PC-3 (cell line): ENCODE data around the gene SLMAP. TPM values are rescaled to one million over a fixed set of nuclear protein-coding genes. Genes with fewer than 3 reads are reported as not detected.
A peak's percentile ranks its signal among the peaks of the same experiment; 100 is the strongest.

Experiments used
- ATAC-seq: fragments of 200-7000 bp; cut with Tn5 transposase; 2 replicates; pipeline ENCODE4 v1.9.1; 2020; ENCODE audit warnings: mild to moderate bottlenecking, moderate library complexity
- BruUV-seq: library from RNA; stranded (reverse); fragments of 400-500 nt; replicated peaks from 2 replicates; lab custom pipeline; 2021; lab: Mats Ljungman, UMichigan
- CTCF ChIA-PET: fragments of 300-600 bp; sonication (Branson Sonifier 250); formaldehyde crosslinking; loops from one replicate; lab custom pipeline; 2022; ENCODE audit warnings: antibody characterized with exemption; lab: Charles Lee
- POLR2A ChIA-PET: fragments of 300-600 bp; sonication (Branson Sonifier 250); formaldehyde crosslinking; loops from one replicate; lab custom pipeline; 2022; ENCODE audit warnings: antibody characterized with exemption; ENCODE audit not compliant: unreplicated experiment; lab: Charles Lee
- DNase-seq: peaks from one replicate; pipeline ENCODE4 v3.0.0-alpha.2; 2015
- H2AFZ ChIP-seq: fragments of 300-600 bp; sonication (generic); 2 replicates; pipeline ENCODE4 v1.6.0; 2016; ENCODE audit warnings: antibody characterized with exemption, low read length
- H3F3A ChIP-seq: fragments of 300-600 bp; sonication (generic); one replicate; pipeline ENCODE4 v1.6.0; 2017; ENCODE audit warnings: antibody characterized with exemption, low read length, control low read depth, mild to moderate bottlenecking; ENCODE audit not compliant: unreplicated experiment
- H3K27ac ChIP-seq: fragments of 300-600 bp; sonication (generic); 2 replicates; pipeline ENCODE4 v1.5.1; 2016; ENCODE audit warnings: mild to moderate bottlenecking, low read length
- H3K27me3 ChIP-seq: fragments of 300-600 bp; sonication (generic); 2 replicates; pipeline ENCODE4 v1.6.1; 2016; ENCODE audit warnings: low read length, mixed read lengths
- H3K36me3 ChIP-seq: fragments of 300-600 bp; sonication (generic); 2 replicates; pipeline ENCODE4 v1.6.1; 2016; ENCODE audit warnings: low read depth, mixed run types, low read length, mixed read lengths
- H3K4me1 ChIP-seq: fragments of 300-600 bp; sonication (generic); 2 replicates; pipeline ENCODE4 v1.5.1; 2016; ENCODE audit warnings: low read length; ENCODE audit not compliant: insufficient read depth
- H3K4me2 ChIP-seq: fragments of 300-600 bp; sonication (generic); 2 replicates; pipeline ENCODE4 v1.6.0; 2016; ENCODE audit warnings: low read length
- H3K4me3 ChIP-seq: fragments of 300-600 bp; sonication (generic); 2 replicates; pipeline ENCODE4 v1.5.1; 2016; ENCODE audit warnings: mild to moderate bottlenecking, low read length, mixed read lengths
- H3K79me2 ChIP-seq: fragments of 300-600 bp; sonication (generic); 2 replicates; pipeline ENCODE4 v1.6.1; 2017; ENCODE audit warnings: low read length, mixed read lengths
- H3K9ac ChIP-seq: fragments of 300-600 bp; sonication (generic); 2 replicates; pipeline ENCODE4 v1.6.0; 2016; ENCODE audit warnings: mild to moderate bottlenecking, low read length
- H3K9me2 ChIP-seq: fragments of 300-600 bp; sonication (generic); replicated peaks from 2 replicates; pipeline ENCODE4 v1.6.1; 2016; ENCODE audit warnings: mixed run types, low read length, mixed read lengths
- H3K9me3 ChIP-seq: fragments of 300-600 bp; sonication (generic); 2 replicates; pipeline ENCODE4 v1.6.1; 2016; ENCODE audit warnings: low read length, mixed read lengths
- H4K20me1 ChIP-seq: fragments of 300-600 bp; sonication (generic); 2 replicates; pipeline ENCODE4 v1.6.1; 2016; ENCODE audit warnings: low read length, mixed read lengths
- EZH2 ChIP-seq: fragments of 300-600 bp; sonication (generic); IDR thresholded peaks from one replicate; pipeline ENCODE4 v1.6.1; 2017; ENCODE audit warnings: antibody characterized with exemption, mild to moderate bottlenecking, low read length; ENCODE audit not compliant: unreplicated experiment
- EZH2phosphoT487 ChIP-seq: fragments of 300-600 bp; sonication (generic); IDR thresholded peaks from 2 replicates; pipeline ENCODE4 v1.6.1; 2018; ENCODE audit warnings: mild to moderate bottlenecking, antibody characterized with exemption, low read length, borderline replicate concordance
- intact Hi-C: fragments of 100-400 bp; cut with micrococcal nuclease; formaldehyde crosslinking; loops from 2 replicates; pipeline ENCODE4 v1.9.0; 2023
- total RNA-seq: library from RNA; depleted of rRNA; stranded (reverse); fragments of >200 nt; gene quantifications from 2 replicates; pipeline ENCODE4 v1.2.3, GENCODE V29; 2014
- TF ChIP-seq, protein P1 (sequence below): fragments of 300-600 bp; sonication (generic); conservative IDR thresholded peaks from 2 replicates; pipeline ENCODE4 v1.5.1; 2017; ENCODE audit warnings: antibody characterized with exemption, low read depth, mild to moderate bottlenecking, low read length

SLMAP gene
- total RNA-seq, 1 experiment from 2014 or later = 60.0 TPM

GRCh38 chr3:57810471-57811137 lies 54.5 kb downstream of the SLMAP start:
- intact Hi-C loops = no loop called here
- Histone ChIP-seq H3K4me2 (no peak overlapping the region), H3K4me3 (no peak overlapping the region), H3K9me3 (no peaks in the 10 kb centered on the region), H3K79me2 (peaks cover 97% of the 10 kb centered on the region), H2AFZ (no peak overlapping the region), H3K4me1 (peaks cover 5% of the 10 kb centered on the region), H3K27me3 (no peaks in the 10 kb centered on the region), H3K36me3 (no peaks in the 10 kb centered on the region), H3F3A (no peaks in the 10 kb centered on the region), H4K20me1 (peaks cover 26% of the 10 kb centered on the region; the same call in 1 of the 2 replicates), H3K27ac (no peak overlapping the region), H3K9ac (no peak overlapping the region), H3K9me2 (no peaks in the 10 kb centered on the region)
- no peak for DNase-seq
- no peak for TF ChIP-seq EZH2
- TF ChIP-seq, protein P1, sequence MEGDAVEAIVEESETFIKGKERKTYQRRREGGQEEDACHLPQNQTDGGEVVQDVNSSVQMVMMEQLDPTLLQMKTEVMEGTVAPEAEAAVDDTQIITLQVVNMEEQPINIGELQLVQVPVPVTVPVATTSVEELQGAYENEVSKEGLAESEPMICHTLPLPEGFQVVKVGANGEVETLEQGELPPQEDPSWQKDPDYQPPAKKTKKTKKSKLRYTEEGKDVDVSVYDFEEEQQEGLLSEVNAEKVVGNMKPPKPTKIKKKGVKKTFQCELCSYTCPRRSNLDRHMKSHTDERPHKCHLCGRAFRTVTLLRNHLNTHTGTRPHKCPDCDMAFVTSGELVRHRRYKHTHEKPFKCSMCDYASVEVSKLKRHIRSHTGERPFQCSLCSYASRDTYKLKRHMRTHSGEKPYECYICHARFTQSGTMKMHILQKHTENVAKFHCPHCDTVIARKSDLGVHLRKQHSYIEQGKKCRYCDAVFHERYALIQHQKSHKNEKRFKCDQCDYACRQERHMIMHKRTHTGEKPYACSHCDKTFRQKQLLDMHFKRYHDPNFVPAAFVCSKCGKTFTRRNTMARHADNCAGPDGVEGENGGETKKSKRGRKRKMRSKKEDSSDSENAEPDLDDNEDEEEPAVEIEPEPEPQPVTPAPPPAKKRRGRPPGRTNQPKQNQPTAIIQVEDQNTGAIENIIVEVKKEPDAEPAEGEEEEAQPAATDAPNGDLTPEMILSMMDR = no peak
- TF ChIP-seq EZH2phosphoT487 = no peak
- ChIA-PET CTCF (no interaction called here), POLR2A (no interaction called here)
- no peak for ATAC-seq
- no TSS peak for BruUV-seq

DNA sequence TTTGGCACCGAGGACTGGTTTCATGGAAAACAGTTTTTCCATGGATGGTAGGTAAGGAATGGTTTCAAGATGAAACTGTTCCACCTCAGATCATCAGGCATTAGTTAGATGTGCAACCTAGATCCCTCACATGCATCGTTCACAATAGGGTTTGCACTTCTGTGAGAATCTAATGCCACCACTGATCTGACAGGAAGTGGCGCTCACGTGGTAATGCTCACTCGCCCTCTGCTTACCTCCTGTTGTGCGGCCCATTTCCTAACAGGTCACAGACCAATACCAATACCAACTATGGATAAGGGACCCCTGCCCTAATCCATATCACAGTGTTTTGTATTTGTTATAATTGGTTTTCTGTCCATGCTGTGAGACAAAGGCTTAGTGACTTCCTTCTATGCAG lies 58.9 kb downstream of the SLMAP start:
- peaks cover 30% of the 10 kb centered on the region for H4K20me1 ChIP-seq
- H3K4me2 ChIP-seq = no peak overlapping the region
- H3K79me2 ChIP-seq = peaks cover 98% of the 10 kb centered on the region
- no peaks in the 10 kb centered on the region for H3K9me2 ChIP-seq
- H2AFZ ChIP-seq = no peak overlapping the region
- H3K4me1 ChIP-seq = peaks cover 29% of the 10 kb centered on the region
- ChIA-PET CTCF (no interaction called here), POLR2A (no interaction called here)
- peaks cover 6% of the 10 kb centered on the region for H3F3A ChIP-seq
- DNase-seq (no peak), ATAC-seq (no peak)
- no peak overlapping the region for H3K9ac ChIP-seq
- no TSS peak for BruUV-seq
- no peaks in the 10 kb centered on the region for H3K9me3 ChIP-seq
- TF ChIP-seq EZH2 (no peak), EZH2phosphoT487 (no peak)
- TF ChIP-seq, protein P1 = no peak
- H3K27me3 ChIP-seq = no peaks in the 10 kb centered on the region
- no peaks in the 10 kb centered on the region for H3K36me3 ChIP-seq
- intact Hi-C loops = no loop called here
- H3K4me3 ChIP-seq = no peak overlapping the region
- no peak overlapping the region for H3K27ac ChIP-seq

DNA sequence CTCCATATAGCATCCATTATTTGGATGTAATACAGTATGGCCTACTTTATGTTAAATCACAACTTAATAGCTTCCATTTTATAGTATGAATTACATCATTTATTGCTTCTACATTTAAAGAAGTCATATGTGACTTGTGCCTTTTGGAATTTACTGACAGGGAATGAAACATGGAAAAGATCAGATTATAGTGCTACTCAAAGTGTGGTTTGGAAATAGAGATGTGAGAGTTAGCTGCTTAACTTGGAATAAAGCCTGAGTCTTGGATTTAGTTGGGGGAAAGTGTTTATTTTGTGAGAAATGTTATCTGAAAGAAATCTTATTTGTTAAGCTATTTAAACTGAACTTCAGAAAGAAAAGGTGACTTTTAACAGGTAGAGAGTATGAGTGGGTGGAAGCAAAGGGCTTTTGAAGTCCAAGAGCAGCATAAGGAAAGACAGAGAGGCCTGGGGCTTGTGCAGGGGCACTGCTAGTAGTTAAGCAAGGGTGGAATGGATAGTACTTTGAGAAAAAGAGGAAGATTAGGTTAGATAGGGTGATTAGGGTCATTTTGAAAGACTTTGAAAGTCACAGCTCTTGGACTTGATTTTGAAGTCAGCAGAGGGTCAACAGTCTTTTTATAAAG lies 60.5 kb downstream of the SLMAP start:
- ATAC-seq = peak; percentile 82
- intact Hi-C loops = no loop called here
- H3K4me1 ChIP-seq = peaks cover 29% of the 10 kb centered on the region
- TF ChIP-seq EZH2 (no peak), EZH2phosphoT487 (no peak)
- TF ChIP-seq, protein P1 = no peak
- H4K20me1 ChIP-seq = peaks cover 23% of the 10 kb centered on the region
- DNase-seq = peak; percentile 58
- no peak overlapping the region for H3K4me3 ChIP-seq
- no peaks in the 10 kb centered on the region for H3K27me3 ChIP-seq
- no peaks in the 10 kb centered on the region for H3K9me3 ChIP-seq
- ChIA-PET CTCF (interaction anchor here (0.6 to 0.8 kb wide), 3 partner anchors 9 to 62 kb away, joined by 3 to 6 read pairs (median 3); partner anchors contain the start of gene SLMAP), POLR2A (no interaction called here)
- H3K27ac ChIP-seq = peak overlapping the region; percentile 30; the same call in 1 of the 2 replicates
- H3K4me2 ChIP-seq = peak overlapping the region; percentile 2
- no peak overlapping the region for H2AFZ ChIP-seq
- no peaks in the 10 kb centered on the region for H3K9me2 ChIP-seq
- H3F3A ChIP-seq = peaks cover 6% of the 10 kb centered on the region
- BruUV-seq = no TSS peak
- H3K36me3 ChIP-seq = no peaks in the 10 kb centered on the region
- no peak overlapping the region for H3K9ac ChIP-seq
- H3K79me2 ChIP-seq = peaks cover 98% of the 10 kb centered on the region
